Endothelial cell of umbilical vein (primary cell): ENCODE data around the gene TP53BP1. TPM values are rescaled to one million over a fixed set of nuclear protein-coding genes. Genes with fewer than 3 reads are reported as not detected.

Source experiments
- BruUV-seq: library from RNA; stranded (reverse); fragments of 400-500 nt; replicated peaks from 2 replicates; lab custom pipeline; 2021; lab: Mats Ljungman, UMichigan
- CTCF ChIA-PET: fragments of 300-600, 350-600 bp; sonication (Branson Sonifier 250); formaldehyde crosslinking; loops from one replicate; lab custom pipeline; 2021; ENCODE audit warnings: antibody characterized with exemption, inconsistent platforms; lab: Charles Lee
- POLR2A ChIA-PET: fragments of 300-600, 350-600 bp; sonication (Branson Sonifier 250); formaldehyde crosslinking; loops from one replicate; lab custom pipeline; 2021; ENCODE audit warnings: antibody characterized with exemption, inconsistent platforms; lab: Charles Lee
- DNase-seq: peaks from one replicate; pipeline ENCODE4 v3.0.0-alpha.2; 2011; ENCODE audit warnings: low read depth, low spot score
- FAIRE-seq: peaks from 2 replicates; lab custom pipeline; 2011; peaks lifted over from hg19 to GRCh38; lab: Jason Lieb, UNC
- H2AFZ ChIP-seq: 2 replicates; pipeline ENCODE4 v1.6.0; 2012; ENCODE audit warnings: low read depth, low read length, control low read depth, inconsistent platforms
- H3K27ac ChIP-seq: 2 replicates; pipeline ENCODE4 v1.5.1; 2011; ENCODE audit warnings: low read depth, mild to moderate bottlenecking, control low read depth, low read length, moderate library complexity; ENCODE audit not compliant: insufficient read depth
- H3K27me3 ChIP-seq, 2 experiments: 2 replicates each; pipeline versions ENCODE4 v1.6.0 to v1.6.1; 2011; ENCODE audit warnings: low read length in 2 of 2, mixed read lengths in 1 of 2; ENCODE audit not compliant: control insufficient read depth in 2 of 2, insufficient read depth in 2 of 2
- H3K36me3 ChIP-seq, 2 experiments: 2 replicates in 1 of 2; 3 replicates in 1 of 2; pipeline ENCODE4 v1.5.1; 2011; ENCODE audit warnings: low read length in 2 of 2, mild to moderate bottlenecking in 1 of 2, moderate library complexity in 1 of 2; ENCODE audit not compliant: control insufficient read depth in 2 of 2, insufficient read depth in 2 of 2; ENCODE audit errors: extremely low read depth in 1 of 2
- H3K4me1 ChIP-seq: 3 replicates; pipeline ENCODE4 v1.5.1; 2011; ENCODE audit warnings: mild to moderate bottlenecking, low read length; ENCODE audit not compliant: control insufficient read depth, insufficient read depth; ENCODE audit errors: extremely low read depth
- H3K4me2 ChIP-seq: 2 replicates; pipeline ENCODE4 v1.6.1; 2011; ENCODE audit warnings: low read length, control low read depth, mixed read lengths; ENCODE audit not compliant: insufficient read depth
- H3K4me3 ChIP-seq, 3 experiments: fragments of 200-600 bp in 1 of 3; sonication (generic), shearing (Covaris generic) in 1 of 3; replicated peaks in 1 of 3; 2 replicates each; pipeline ENCODE4 v1.5.1; 2011 to 2016; ENCODE audit warnings: control low read depth in 3 of 3, low read length in 3 of 3, mild to moderate bottlenecking in 2 of 3, inconsistent platforms in 1 of 3, low read depth in 1 of 3, moderate library complexity in 1 of 3; ENCODE audit not compliant: insufficient read depth in 1 of 3
- H3K79me2 ChIP-seq: 2 replicates; pipeline ENCODE4 v1.6.0; 2012; ENCODE audit warnings: low read length, inconsistent platforms; ENCODE audit not compliant: control insufficient read depth, insufficient read depth
- H3K9ac ChIP-seq: replicated peaks from 2 replicates; pipeline ENCODE3; 2011; ENCODE audit warnings: low read length, control low read depth; ENCODE audit not compliant: insufficient read depth; ENCODE audit errors: extremely low read depth
- H3K9me1 ChIP-seq: replicated peaks from 3 replicates; pipeline ENCODE4 v1.6.0; 2011; ENCODE audit warnings: mild to moderate bottlenecking, low read length; ENCODE audit not compliant: control insufficient read depth, insufficient read depth; ENCODE audit errors: extremely low read depth
- H3K9me3 ChIP-seq: replicated peaks from 2 replicates; pipeline ENCODE4 v1.5.1; 2012; ENCODE audit warnings: low read length, inconsistent platforms; ENCODE audit not compliant: control insufficient read depth, insufficient read depth
- H4K20me1 ChIP-seq: replicated peaks from 2 replicates; pipeline ENCODE3; 2011; ENCODE audit warnings: mild to moderate bottlenecking, low read length; ENCODE audit not compliant: control insufficient read depth, insufficient read depth; ENCODE audit errors: extremely low read depth
- EZH2 ChIP-seq: IDR thresholded peaks from 2 replicates; pipeline ENCODE4 v1.6.1; 2012; ENCODE audit warnings: borderline replicate concordance, low read depth, mild to moderate bottlenecking, moderate library complexity, low read length, inconsistent platforms; ENCODE audit not compliant: severe bottlenecking
- FOS ChIP-seq: IDR thresholded peaks from 2 replicates; pipeline ENCODE4 v1.6.1; 2011; ENCODE audit warnings: mild to moderate bottlenecking, low read length, moderate library complexity, borderline replicate concordance; ENCODE audit not compliant: insufficient read depth
- GATA2 ChIP-seq: IDR thresholded peaks from 2 replicates; pipeline ENCODE4 v1.7.0; 2011; ENCODE audit warnings: low read depth, mild to moderate bottlenecking, moderate library complexity, mixed read lengths, low read length; ENCODE audit not compliant: insufficient read length, insufficient read depth
- JUN ChIP-seq: IDR thresholded peaks from 2 replicates; pipeline ENCODE4 v1.6.1; 2011; ENCODE audit warnings: borderline replicate concordance, low read depth; ENCODE audit not compliant: insufficient read length, insufficient read depth
- MYC ChIP-seq: IDR thresholded peaks from one replicate; pipeline ENCODE4 v1.6.1; 2011; ENCODE audit warnings: mild to moderate bottlenecking, low read depth, low read length
- POLR2A ChIP-seq: IDR thresholded peaks from 2 replicates; pipeline ENCODE4 v1.6.1; 2012; ENCODE audit warnings: low read depth, mild to moderate bottlenecking, control low read depth, low read length
- POLR2AphosphoS5 ChIP-seq: IDR thresholded peaks from 2 replicates; pipeline ENCODE4 v1.6.1; 2012; ENCODE audit warnings: low read depth, mild to moderate bottlenecking, control low read depth, low read length, moderate library complexity; ENCODE audit not compliant: insufficient read depth
- dilution Hi-C: fragments of 300-500 bp; cut with MboI; formaldehyde crosslinking; loops from one replicate; pipeline ENCODE4 v1.15.0; 2019; ENCODE audit warnings: low sequenced_read_pairs; ENCODE audit not compliant: extremely low pct_ligation_motif_present
- intact Hi-C: fragments of 100-400 bp; cut with micrococcal nuclease; formaldehyde crosslinking; loops from one replicate; pipeline ENCODE4 v1.10.0; 2022
- polyA plus RNA-seq, 4 experiments: library from polyadenylated mRNA; depleted of rRNA in 3 of 4; stranded (reverse) in 3 of 4; unstranded in 1 of 4; fragments of >200 nt; gene quantifications; 2 replicates each; pipeline versions ENCODE4 v1.2.1 to v1.2.3, GENCODE V29; 2011 to 2012; ENCODE audit warnings: missing spikeins in 1 of 4
- total RNA-seq: library from RNA; stranded (reverse); gene quantifications from 2 replicates; pipeline ENCODE4 v1.2.3, GENCODE V29; 2021
- TF ChIP-seq, protein P1 (sequence below), 2 donors: IDR thresholded peaks; 1 replicate in 1 of 2; 2 replicates in 1 of 2; pipeline ENCODE4 v1.5.1; 2011; ENCODE audit warnings: low read length in 2 of 2, mild to moderate bottlenecking in 2 of 2, moderate library complexity in 2 of 2, control low read depth in 1 of 2, inconsistent platforms in 1 of 2, low read depth in 1 of 2; ENCODE audit not compliant: insufficient read depth in 1 of 2; ENCODE audit errors: extremely low read depth in 1 of 2
- TF ChIP-seq, protein P2 (sequence below): IDR thresholded peaks from 2 replicates; pipeline ENCODE4 v1.6.1; 2011; ENCODE audit not compliant: insufficient read depth, insufficient read length

Gene TP53BP1
- total and polyA plus RNA-seq, 2 donors (not counting 3 experiments of a cell fraction or from before 2014, with no cell fraction given) = 28.1 to 59.5 TPM

DNA sequence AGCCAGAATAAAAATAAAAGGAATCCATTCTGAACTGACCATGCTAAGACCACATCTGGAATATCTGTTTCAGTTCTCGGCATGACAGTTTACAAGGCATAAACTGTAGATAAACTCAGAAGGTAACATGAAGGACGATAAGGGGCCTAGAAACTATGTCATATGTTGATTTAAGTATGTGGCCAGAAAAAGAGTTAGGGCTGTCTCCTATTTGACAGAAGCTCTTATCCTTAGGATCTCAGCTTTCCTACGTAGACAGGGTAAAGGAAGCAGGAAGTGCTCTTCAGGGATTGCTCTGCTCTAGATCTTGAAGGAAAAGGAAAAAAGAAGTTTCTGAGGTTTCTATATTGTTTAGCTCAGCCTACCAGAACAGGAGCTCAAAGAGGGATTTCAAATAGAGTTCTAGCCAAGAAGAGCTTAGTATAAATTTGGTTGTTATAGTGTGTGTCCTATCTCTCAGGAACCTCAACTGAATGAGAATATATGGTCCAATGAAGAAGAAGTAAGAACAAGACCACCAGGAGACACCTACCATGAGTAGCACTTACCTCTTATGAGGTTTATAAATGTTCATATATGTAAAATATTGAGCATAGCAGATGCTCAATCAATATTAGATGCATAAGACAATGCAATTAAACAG is 59.2 kb downstream of the TP53BP1 start:
- TF ChIP-seq MYC (no peak), EZH2 (no peak), JUN (no peak)
- Histone ChIP-seq H3K79me2 (no peaks in the 10 kb centered on the region), H3K9me1 (no peaks in the 10 kb centered on the region), H3K4me1 (no peaks in the 10 kb centered on the region), H3K4me3 (no peak overlapping the region), H3K36me3 (peaks cover 12 to 16% of the 10 kb centered on the region in 2 experiments), H3K27ac (no peak overlapping the region), H3K9me3 (no peaks in the 10 kb centered on the region), H3K9ac (no peak overlapping the region), H3K4me2 (no peak overlapping the region), H3K27me3 (no peaks in the 10 kb centered on the region), H4K20me1 (no peaks in the 10 kb centered on the region), H2AFZ (no peak overlapping the region)
- ChIA-PET CTCF (interaction anchor here (0.6 to 1.2 kb wide), 3 partner anchors 9 to 17 kb away, joined by 3 read pairs; no protein-coding TSS in a partner anchor), POLR2A (interaction anchor here (0.6 kb wide), 1 partner anchor 311 kb away, joined by 9 read pairs; no protein-coding TSS in a partner anchor)
- intact Hi-C loops (no loop called here), dilution Hi-C loops (no loop called here)
- FAIRE-seq (no peak), DNase-seq (no peak)
- no TSS peak for BruUV-seq

DNA sequence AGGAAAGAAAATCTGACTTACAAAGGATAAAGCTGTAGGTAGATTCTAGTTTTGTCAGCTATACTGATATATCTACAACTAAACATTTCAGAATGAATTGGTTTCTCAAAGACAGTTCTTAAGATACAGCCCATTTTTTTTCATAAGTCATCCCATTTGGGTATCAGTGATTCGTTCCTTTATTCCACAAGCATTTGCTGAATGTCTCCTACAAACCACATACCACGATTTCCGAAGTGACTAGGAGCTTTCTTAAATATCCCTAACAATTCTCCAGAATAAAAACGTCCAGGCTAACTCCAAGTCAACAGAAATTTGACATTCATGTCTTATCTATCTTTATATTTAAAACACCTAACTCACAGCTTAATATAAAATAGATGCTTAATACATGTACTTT is 59.8 kb downstream of the TP53BP1 start:
- CTCF ChIA-PET = no interaction called here
- H3K79me2 ChIP-seq = no peaks in the 10 kb centered on the region
- intact Hi-C loops = no loop called here

More for the DNA sequence above, 59.8 kb downstream of the TP53BP1 start:
- no peak overlapping the region for H3K4me2 ChIP-seq
- POLR2A ChIA-PET = no interaction called here
- no TSS peak for BruUV-seq
- no peak overlapping the region for H3K4me3 ChIP-seq
- H3K9ac ChIP-seq = no peak overlapping the region
- FAIRE-seq (no peak), DNase-seq (no peak)
- no peaks in the 10 kb centered on the region for H3K9me1 ChIP-seq
- dilution Hi-C loops = no loop called here
- H3K9me3 ChIP-seq = no peaks in the 10 kb centered on the region
- peaks cover 13 to 16% of the 10 kb centered on the region in 2 experiments for H3K36me3 ChIP-seq
- no peak overlapping the region for H2AFZ ChIP-seq
- no peak for TF ChIP-seq MYC
- no peak for TF ChIP-seq GATA2
- TF ChIP-seq FOS = no peak
- TF ChIP-seq, protein P1, sequence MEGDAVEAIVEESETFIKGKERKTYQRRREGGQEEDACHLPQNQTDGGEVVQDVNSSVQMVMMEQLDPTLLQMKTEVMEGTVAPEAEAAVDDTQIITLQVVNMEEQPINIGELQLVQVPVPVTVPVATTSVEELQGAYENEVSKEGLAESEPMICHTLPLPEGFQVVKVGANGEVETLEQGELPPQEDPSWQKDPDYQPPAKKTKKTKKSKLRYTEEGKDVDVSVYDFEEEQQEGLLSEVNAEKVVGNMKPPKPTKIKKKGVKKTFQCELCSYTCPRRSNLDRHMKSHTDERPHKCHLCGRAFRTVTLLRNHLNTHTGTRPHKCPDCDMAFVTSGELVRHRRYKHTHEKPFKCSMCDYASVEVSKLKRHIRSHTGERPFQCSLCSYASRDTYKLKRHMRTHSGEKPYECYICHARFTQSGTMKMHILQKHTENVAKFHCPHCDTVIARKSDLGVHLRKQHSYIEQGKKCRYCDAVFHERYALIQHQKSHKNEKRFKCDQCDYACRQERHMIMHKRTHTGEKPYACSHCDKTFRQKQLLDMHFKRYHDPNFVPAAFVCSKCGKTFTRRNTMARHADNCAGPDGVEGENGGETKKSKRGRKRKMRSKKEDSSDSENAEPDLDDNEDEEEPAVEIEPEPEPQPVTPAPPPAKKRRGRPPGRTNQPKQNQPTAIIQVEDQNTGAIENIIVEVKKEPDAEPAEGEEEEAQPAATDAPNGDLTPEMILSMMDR (IDR thresholded peaks at IDR 0.05; ENCODE audit: extremely low read depth in 1 of 2, insufficient read depth in 1 of 2, low read depth in 1 of 2, low read length in 2 of 2) = no peak
- no peak for TF ChIP-seq POLR2AphosphoS5
- no peak for TF ChIP-seq JUN
- TF ChIP-seq POLR2A = no peak
- TF ChIP-seq EZH2 = no peak
- TF ChIP-seq, protein P2, sequence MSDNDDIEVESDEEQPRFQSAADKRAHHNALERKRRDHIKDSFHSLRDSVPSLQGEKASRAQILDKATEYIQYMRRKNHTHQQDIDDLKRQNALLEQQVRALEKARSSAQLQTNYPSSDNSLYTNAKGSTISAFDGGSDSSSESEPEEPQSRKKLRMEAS = no peak
- no peaks in the 10 kb centered on the region for H3K27me3 ChIP-seq
- H4K20me1 ChIP-seq = no peaks in the 10 kb centered on the region
- H3K4me1 ChIP-seq = no peaks in the 10 kb centered on the region
- no peak overlapping the region for H3K27ac ChIP-seq
